Adrenal gland (tissue), 5 donors: ENCODE data around the gene EPHB2.
A peak's percentile ranks its signal among the peaks of the same experiment; 100 is the strongest.

Source experiments
- CTCF ChIP-seq, 6 experiments: fragments of 450-650 bp in 4 of 6; fragments of 200-600 bp in 2 of 6; sonication (generic) in 1 of 6; IDR thresholded peaks; 1 replicate in 5 of 6; 2 replicates in 1 of 6; pipeline versions ENCODE4 v1.5.1 to v1.8.0; 2016 to 2021; ENCODE audit warnings: antibody characterized with exemption in 6 of 6, mild to moderate bottlenecking in 2 of 6, moderate library complexity in 1 of 6
- POLR2A ChIP-seq, 2 donors: fragments of 450-650 bp; IDR thresholded peaks; one replicate each; pipeline ENCODE4 v1.6.1; 2017; ENCODE audit warnings: antibody characterized with exemption in 2 of 2, mild to moderate bottlenecking in 2 of 2, moderate library complexity in 1 of 2
- donor health status: DM: no; HTN: no; CAD: no.

GRCh38 chr1:22665752-22666151 lies 44.9 kb upstream of the EPHB2 start:
- TF ChIP-seq POLR2A (IDR thresholded peaks at IDR 0.05) (no peak), CTCF (IDR thresholded peaks at IDR 0.05) (peak in 5 of 6 experiments; percentile 23 to 46 (median 26))
